Measurements from ENCODE around the gene MTUS2. TPM values are rescaled to one million over a fixed set of nuclear protein-coding genes. Genes with fewer than 3 reads are reported as not detected.

Gene MTUS2
- total and polyA plus RNA-seq, 2 experiments from 2014 or later, result 3.0 to 4.3 TPM

DNA sequence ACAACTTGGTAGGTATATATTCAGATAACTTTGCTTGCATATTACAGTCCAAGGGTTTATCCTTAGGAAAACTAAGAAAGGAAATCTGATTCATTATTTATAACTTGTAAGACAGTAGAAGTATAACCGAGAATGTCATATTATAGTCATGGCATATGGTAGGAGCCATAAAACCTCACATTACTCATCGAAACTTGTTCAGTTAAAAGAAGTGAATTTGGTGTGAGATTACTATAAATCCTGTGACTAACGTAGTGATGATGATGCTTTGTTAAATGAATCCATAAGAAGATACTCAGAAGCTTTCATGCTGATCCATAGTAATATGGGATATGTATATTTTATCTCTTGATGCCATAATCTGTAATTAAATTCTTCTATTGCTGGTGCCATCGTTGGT lies 57.3 kb downstream of the MTUS2 start:
- no peaks in the 10 kb centered on the region for H3K9me3 ChIP-seq (ENCODE audit: low read depth)
- no peak overlapping the region for H3K4me2 ChIP-seq
- 85% methylated on average over 4 of the region's 4 CpGs for WGBS (ENCODE audit: low lambda C conversion rate, missing lambda C conversion rate)
- H3K79me2 ChIP-seq, result no peaks in the 10 kb centered on the region
- no peak overlapping the region for H2AFZ ChIP-seq
- H3K36me3 ChIP-seq (replicated peaks; ENCODE audit: insufficient read depth, low read depth), result no peaks in the 10 kb centered on the region
- H3K27ac ChIP-seq, result no peak overlapping the region
- no peaks in the 10 kb centered on the region for H3K4me1 ChIP-seq (ENCODE audit: insufficient read depth)
- no peaks in the 10 kb centered on the region for H3K27me3 ChIP-seq
- no peaks in the 10 kb centered on the region for H4K20me1 ChIP-seq (ENCODE audit: insufficient read depth, poor library complexity, severe bottlenecking)
- TF ChIP-seq, protein P1, sequence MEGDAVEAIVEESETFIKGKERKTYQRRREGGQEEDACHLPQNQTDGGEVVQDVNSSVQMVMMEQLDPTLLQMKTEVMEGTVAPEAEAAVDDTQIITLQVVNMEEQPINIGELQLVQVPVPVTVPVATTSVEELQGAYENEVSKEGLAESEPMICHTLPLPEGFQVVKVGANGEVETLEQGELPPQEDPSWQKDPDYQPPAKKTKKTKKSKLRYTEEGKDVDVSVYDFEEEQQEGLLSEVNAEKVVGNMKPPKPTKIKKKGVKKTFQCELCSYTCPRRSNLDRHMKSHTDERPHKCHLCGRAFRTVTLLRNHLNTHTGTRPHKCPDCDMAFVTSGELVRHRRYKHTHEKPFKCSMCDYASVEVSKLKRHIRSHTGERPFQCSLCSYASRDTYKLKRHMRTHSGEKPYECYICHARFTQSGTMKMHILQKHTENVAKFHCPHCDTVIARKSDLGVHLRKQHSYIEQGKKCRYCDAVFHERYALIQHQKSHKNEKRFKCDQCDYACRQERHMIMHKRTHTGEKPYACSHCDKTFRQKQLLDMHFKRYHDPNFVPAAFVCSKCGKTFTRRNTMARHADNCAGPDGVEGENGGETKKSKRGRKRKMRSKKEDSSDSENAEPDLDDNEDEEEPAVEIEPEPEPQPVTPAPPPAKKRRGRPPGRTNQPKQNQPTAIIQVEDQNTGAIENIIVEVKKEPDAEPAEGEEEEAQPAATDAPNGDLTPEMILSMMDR (IDR thresholded peaks at IDR 0.05; ENCODE audit: poor library complexity), result no peak
- TF ChIP-seq EZH2phosphoT487 (IDR thresholded peaks at IDR 0.05; ENCODE audit: low read depth, severe bottlenecking, unreplicated experiment) (no peak), EZH2 (IDR thresholded peaks at IDR 0.05; ENCODE audit: borderline replicate concordance) (no peak)
- H3K9me2 ChIP-seq (replicated peaks; ENCODE audit: insufficient read depth), result no peaks in the 10 kb centered on the region
- DNase-seq (ENCODE audit: low spot score), result no peak
- H3K4me3 ChIP-seq, result no peak overlapping the region

DNA sequence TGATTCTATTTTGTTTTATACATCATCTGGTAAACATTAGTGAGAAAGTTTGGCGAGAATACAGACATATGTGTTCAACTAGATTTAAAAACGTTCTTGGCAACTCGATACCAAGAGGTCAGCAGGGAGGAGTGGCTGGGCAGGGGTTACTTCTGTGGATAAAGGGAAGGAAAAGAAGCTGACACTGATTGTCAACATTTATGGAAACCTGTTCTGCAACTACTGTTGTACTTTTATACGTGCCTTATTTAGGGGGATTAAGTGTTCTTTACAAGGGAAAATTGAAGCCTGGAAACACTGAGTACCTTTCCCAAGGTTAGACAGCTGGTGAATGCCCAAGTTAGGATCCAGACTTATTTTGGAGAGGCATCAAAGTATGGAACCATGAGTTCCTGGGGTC lies 65.0 kb downstream of the MTUS2 start:
- WGBS (ENCODE audit: low lambda C conversion rate, missing lambda C conversion rate), result 31% methylated on average over 4 of the region's 4 CpGs
- no peaks in the 10 kb centered on the region for H3K36me3 ChIP-seq (replicated peaks; ENCODE audit: insufficient read depth, low read depth)
- peak; percentile 13 for DNase-seq (ENCODE audit: low spot score)
- no peaks in the 10 kb centered on the region for H4K20me1 ChIP-seq (ENCODE audit: insufficient read depth, poor library complexity, severe bottlenecking)
- no peaks in the 10 kb centered on the region for H3K27me3 ChIP-seq
- TF ChIP-seq EZH2phosphoT487 (IDR thresholded peaks at IDR 0.05; ENCODE audit: low read depth, severe bottlenecking, unreplicated experiment), result no peak
- no peak for TF ChIP-seq EZH2 (IDR thresholded peaks at IDR 0.05; ENCODE audit: borderline replicate concordance)
- TF ChIP-seq, protein P1 (IDR thresholded peaks at IDR 0.05; ENCODE audit: poor library complexity), result no peak
- H3K4me3 ChIP-seq, result no peak overlapping the region
- no peaks in the 10 kb centered on the region for H3K79me2 ChIP-seq
- H3K9me2 ChIP-seq (replicated peaks; ENCODE audit: insufficient read depth), result no peaks in the 10 kb centered on the region
- H3K27ac ChIP-seq, result no peak overlapping the region
- no peak overlapping the region for H2AFZ ChIP-seq
- H3K4me2 ChIP-seq, result no peak overlapping the region
- no peaks in the 10 kb centered on the region for H3K4me1 ChIP-seq (ENCODE audit: insufficient read depth)
- no peaks in the 10 kb centered on the region for H3K9me3 ChIP-seq (ENCODE audit: low read depth)

DNA sequence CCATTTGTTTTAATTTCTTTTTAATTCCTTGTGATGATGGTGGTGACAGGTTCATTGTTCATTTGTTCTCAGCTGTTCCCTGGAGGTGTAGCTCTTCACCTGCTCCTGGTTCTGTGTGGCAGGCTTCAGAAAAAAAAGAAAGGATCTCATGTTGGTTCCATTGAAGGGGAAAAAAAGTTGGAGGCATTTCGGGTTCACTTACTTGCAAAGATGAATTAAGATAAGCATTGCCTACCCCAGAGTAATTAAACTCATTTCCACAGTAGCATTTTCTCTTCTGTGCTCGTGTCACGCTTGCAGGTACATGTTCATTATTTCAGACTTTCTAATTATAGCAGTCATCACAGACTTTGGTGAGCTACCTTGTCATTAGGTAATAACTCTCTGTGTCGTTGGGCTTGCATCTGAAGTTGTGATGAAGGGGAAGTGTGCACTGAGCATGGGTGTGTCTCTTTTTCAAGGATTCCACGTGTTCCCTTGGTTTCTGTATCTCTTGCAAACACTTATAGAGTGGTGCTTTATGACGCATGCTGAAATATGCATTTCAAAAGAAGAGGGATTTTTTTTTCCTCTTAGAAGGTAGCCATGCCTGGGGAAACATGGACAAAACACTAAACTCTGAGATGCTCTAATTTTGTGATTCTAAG lies 69.1 kb downstream of the MTUS2 start:
- Histone ChIP-seq H2AFZ (no peak overlapping the region), H3K27ac (no peak overlapping the region), H3K27me3 (no peaks in the 10 kb centered on the region), H3K9me2 (replicated peaks; ENCODE audit: insufficient read depth) (no peaks in the 10 kb centered on the region), H3K79me2 (no peaks in the 10 kb centered on the region), H3K4me1 (ENCODE audit: insufficient read depth) (no peaks in the 10 kb centered on the region), H3K4me2 (no peak overlapping the region), H4K20me1 (ENCODE audit: insufficient read depth, poor library complexity, severe bottlenecking) (no peaks in the 10 kb centered on the region), H3K36me3 (replicated peaks; ENCODE audit: insufficient read depth, low read depth) (no peaks in the 10 kb centered on the region), H3K4me3 (no peak overlapping the region), H3K9me3 (ENCODE audit: low read depth) (no peaks in the 10 kb centered on the region)
- TF ChIP-seq EZH2 (IDR thresholded peaks at IDR 0.05; ENCODE audit: borderline replicate concordance) (no peak), EZH2phosphoT487 (IDR thresholded peaks at IDR 0.05; ENCODE audit: low read depth, severe bottlenecking, unreplicated experiment) (no peak)
- TF ChIP-seq, protein P1 (IDR thresholded peaks at IDR 0.05; ENCODE audit: poor library complexity), result no peak
- WGBS (ENCODE audit: low lambda C conversion rate, missing lambda C conversion rate), result 79% methylated on average over 6 of the region's 6 CpGs
- no peak for DNase-seq (ENCODE audit: low spot score)

Data from hepatocyte (in vitro differentiated cells).